HG03558 (cell line): ENCODE results near the gene HMX2.
"Not testable (repeated sequence)": the region's sequence is repeated elsewhere in the genome, so short reads cannot be mapped to it uniquely, and the experiment has no call there.

Source experiments
- ATAC-seq: cut with Tn5 transposase; IDR thresholded peaks from one replicate; pipeline ENCODE4 v1.9.1; 2021; ENCODE audit warnings: moderate number of reproducible peaks; ENCODE audit not compliant: unreplicated experiment; ENCODE audit errors: extremely low read depth

HMX2 gene

GRCh38 chr10:123150271-123150985 lies 2.5 kb downstream of the HMX2 start:
- ATAC-seq, result no peak

GRCh38 chr10:123150986-123151736 lies 3.2 kb downstream of the HMX2 start:
- no peak for ATAC-seq

GRCh38 chr10:123151737-123152135 lies 3.8 kb downstream of the HMX2 start:
- no peak for ATAC-seq

GRCh38 chr10:123153486-123154091 lies 5.7 kb downstream of the HMX2 start:
- no peak for ATAC-seq

GRCh38 chr10:123154092-123154710 lies 6.3 kb downstream of the HMX2 start, which contains the start of gene BUB3:
Gene BUB3 (plus strand): TSS chr10:123154402. CDS start chr10:123154918, 516 bp downstream.
- ATAC-seq, result peak; percentile 79

- ATAC-seq, result no peak
Observed at GRCh38 chr10:123154711-123155505, 7.0 kb downstream of the HMX2 start.

GRCh38 chr10:123156078-123156477 lies 8.1 kb downstream of the HMX2 start:
- no peak for ATAC-seq

- ATAC-seq, result no peak
Observed at GRCh38 chr10:123157210-123157609, 9.3 kb downstream of the HMX2 start.

- ATAC-seq, result no peak
Observed at GRCh38 chr10:123158682-123159081, 10.7 kb downstream of the HMX2 start.

- ATAC-seq, result no peak
Observed at GRCh38 chr10:123160311-123160980, 12.5 kb downstream of the HMX2 start.

- no peak for ATAC-seq
Observed at GRCh38 chr10:123164319-123164718, 16.4 kb downstream of the HMX2 start.

GRCh38 chr10:123165445-123166072 lies 17.6 kb downstream of the HMX2 start:
- ATAC-seq, result no peak

- no peak for ATAC-seq
Observed at GRCh38 chr10:123166618-123167017, 18.7 kb downstream of the HMX2 start.

- ATAC-seq, result no peak
Observed at GRCh38 chr10:123170961-123171360, 23.0 kb downstream of the HMX2 start.

- ATAC-seq, result not testable (repeated sequence)
Observed at GRCh38 chr10:123171616-123172015, 23.7 kb downstream of the HMX2 start.

- ATAC-seq, result no peak
Observed at GRCh38 chr10:123175389-123176387, 27.8 kb downstream of the HMX2 start.

- not testable (repeated sequence) for ATAC-seq
Observed at GRCh38 chr10:123178390-123178789, 30.5 kb downstream of the HMX2 start.
